HG03025 (cell line): ENCODE measurements around the gene PKM.

Experiments used
- ATAC-seq: cut with Tn5 transposase; IDR thresholded peaks from one replicate; pipeline ENCODE4 v1.9.1; 2021; ENCODE audit warnings: mild to moderate bottlenecking, moderate library complexity; ENCODE audit not compliant: unreplicated experiment, low FRiP score

The PKM gene

GRCh38 chr15:72162569-72162968 lies 68.4 kb downstream of the PKM start:
- ATAC-seq = no peak

GRCh38 chr15:72161361-72162132 lies 69.4 kb downstream of the PKM start:
- no peak for ATAC-seq

GRCh38 chr15:72160696-72161245 lies 70.2 kb downstream of the PKM start:
- ATAC-seq = no peak

GRCh38 chr15:72156928-72157327 lies 74.1 kb downstream of the PKM start:
- ATAC-seq = no peak

- ATAC-seq = peak; percentile 82
These were observed 75.1 kb downstream of the PKM start for GRCh38 chr15:72155635-72156616.

GRCh38 chr15:72155003-72155621 lies 75.9 kb downstream of the PKM start:
- no peak for ATAC-seq

GRCh38 chr15:72154316-72154715 lies 76.7 kb downstream of the PKM start:
- ATAC-seq = no peak

- ATAC-seq = no peak
These were observed 77.6 kb downstream of the PKM start for GRCh38 chr15:72153269-72154000.
